Measurements from ENCODE around the gene VPS16. TPM values are rescaled to one million over a fixed set of nuclear protein-coding genes. Genes with fewer than 3 reads are reported as not detected.

Gene VPS16
- polyA plus RNA-seq, 1 donor (not counting 4 experiments of a cell fraction or from before 2014, with no cell fraction given): 22.7 TPM

DNA sequence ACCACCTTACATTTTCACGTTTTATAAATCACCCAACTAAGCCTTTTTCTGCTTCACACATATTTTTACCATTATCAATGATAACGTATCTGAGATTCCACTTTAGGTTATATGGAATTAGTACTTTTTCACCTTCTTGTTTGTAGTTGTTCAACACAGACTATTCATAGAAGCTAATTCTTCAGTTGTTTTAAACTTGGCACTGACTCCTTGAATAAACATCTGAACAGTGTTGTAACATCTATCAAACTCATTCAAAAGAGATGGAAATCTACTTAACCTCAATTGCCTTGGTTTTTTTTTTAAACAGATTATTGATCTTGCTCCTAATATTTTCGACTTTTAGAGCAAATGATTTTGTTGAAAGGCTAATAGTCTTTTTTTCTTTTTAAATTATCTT is 67.0 kb downstream of the VPS16 start:
- Histone ChIP-seq H3K4me2 (ENCODE audit: control insufficient read depth, extremely low read depth, insufficient read depth, low read depth, low read length) (no peak overlapping the region), H3K4me1 (ENCODE audit: control insufficient read depth, extremely low read depth, insufficient read depth, low read length) (no peaks in the 10 kb centered on the region), H3K4me3 (ENCODE audit: control insufficient read depth in 2 of 3, extremely low read depth in 1 of 3, insufficient read depth in 2 of 3, low read depth in 1 of 3, low read length in 3 of 3) (no peak overlapping the region), H3K9me3 (ENCODE audit: control insufficient read depth, low read depth, low read length) (no peaks in the 10 kb centered on the region), H4K20me1 (ENCODE audit: control insufficient read depth, extremely low read depth, insufficient read depth, low read length) (no peaks in the 10 kb centered on the region), H3K9me1 (ENCODE audit: control insufficient read depth, extremely low read depth, insufficient read depth, low read length) (no peaks in the 10 kb centered on the region), H3K9ac (ENCODE audit: control insufficient read depth, extremely low read depth, insufficient read depth, low read length) (no peak overlapping the region), H3K27ac (ENCODE audit: control insufficient read depth, insufficient read depth, low read length) (no peak overlapping the region), H2AFZ (ENCODE audit: control insufficient read depth, low read length) (no peak overlapping the region), H3K27me3 (ENCODE audit: control insufficient read depth, extremely low read depth, insufficient read depth, low read length) (no peaks in the 10 kb centered on the region), H3K36me3 (ENCODE audit: control insufficient read depth in 2 of 2, extremely low read depth in 1 of 2, insufficient read depth in 2 of 2, low read length in 2 of 2) (no peaks in the 10 kb centered on the region), H3K79me2 (ENCODE audit: control insufficient read depth, insufficient read depth, low read length) (peaks cover 11% of the 10 kb centered on the region)
- FAIRE-seq: no peak
- no peak for TF ChIP-seq EZH2 (IDR thresholded peaks at IDR 0.05; ENCODE audit: low read length)
- TF ChIP-seq, protein P1, sequence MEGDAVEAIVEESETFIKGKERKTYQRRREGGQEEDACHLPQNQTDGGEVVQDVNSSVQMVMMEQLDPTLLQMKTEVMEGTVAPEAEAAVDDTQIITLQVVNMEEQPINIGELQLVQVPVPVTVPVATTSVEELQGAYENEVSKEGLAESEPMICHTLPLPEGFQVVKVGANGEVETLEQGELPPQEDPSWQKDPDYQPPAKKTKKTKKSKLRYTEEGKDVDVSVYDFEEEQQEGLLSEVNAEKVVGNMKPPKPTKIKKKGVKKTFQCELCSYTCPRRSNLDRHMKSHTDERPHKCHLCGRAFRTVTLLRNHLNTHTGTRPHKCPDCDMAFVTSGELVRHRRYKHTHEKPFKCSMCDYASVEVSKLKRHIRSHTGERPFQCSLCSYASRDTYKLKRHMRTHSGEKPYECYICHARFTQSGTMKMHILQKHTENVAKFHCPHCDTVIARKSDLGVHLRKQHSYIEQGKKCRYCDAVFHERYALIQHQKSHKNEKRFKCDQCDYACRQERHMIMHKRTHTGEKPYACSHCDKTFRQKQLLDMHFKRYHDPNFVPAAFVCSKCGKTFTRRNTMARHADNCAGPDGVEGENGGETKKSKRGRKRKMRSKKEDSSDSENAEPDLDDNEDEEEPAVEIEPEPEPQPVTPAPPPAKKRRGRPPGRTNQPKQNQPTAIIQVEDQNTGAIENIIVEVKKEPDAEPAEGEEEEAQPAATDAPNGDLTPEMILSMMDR (optimal IDR thresholded peaks at IDR 0.05 in 1 of 3, IDR thresholded peaks at IDR 0.05 in 1 of 3, conservative IDR thresholded peaks at IDR 0.05 in 1 of 3; ENCODE audit: extremely low read depth in 1 of 3, insufficient read depth in 2 of 3, low read length in 3 of 3): no peak
- dilution Hi-C loops (cut with MboI; ENCODE audit: extremely low pct_ligation_motif_present, low sequenced_read_pairs): no loop called here
- no peak for DNase-seq (ENCODE audit: low read depth, low spot score)

DNA sequence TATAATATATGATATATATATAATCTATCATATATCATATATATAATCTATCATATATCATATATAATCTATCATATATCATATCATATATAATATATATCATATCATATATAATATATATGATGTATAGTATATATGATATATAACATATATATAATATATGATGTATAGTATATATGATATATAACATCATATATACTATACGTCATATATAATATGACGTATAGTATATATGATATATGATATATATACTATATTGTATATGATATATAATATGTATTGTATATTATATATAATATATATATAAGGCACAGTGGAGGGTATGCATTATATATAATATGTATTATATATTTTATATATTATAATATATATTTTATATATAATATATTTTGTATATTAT is 69.4 kb downstream of the VPS16 start:
- Histone ChIP-seq H3K27me3 (ENCODE audit: control insufficient read depth, extremely low read depth, insufficient read depth, low read length) (no peaks in the 10 kb centered on the region), H3K4me1 (ENCODE audit: control insufficient read depth, extremely low read depth, insufficient read depth, low read length) (no peaks in the 10 kb centered on the region), H3K4me2 (ENCODE audit: control insufficient read depth, extremely low read depth, insufficient read depth, low read depth, low read length) (no peak overlapping the region), H3K9ac (ENCODE audit: control insufficient read depth, extremely low read depth, insufficient read depth, low read length) (no peak overlapping the region), H2AFZ (ENCODE audit: control insufficient read depth, low read length) (no peak overlapping the region), H3K9me1 (ENCODE audit: control insufficient read depth, extremely low read depth, insufficient read depth, low read length) (no peaks in the 10 kb centered on the region), H3K79me2 (ENCODE audit: control insufficient read depth, insufficient read depth, low read length) (peaks cover 7% of the 10 kb centered on the region), H3K9me3 (ENCODE audit: control insufficient read depth, low read depth, low read length) (no peaks in the 10 kb centered on the region), H4K20me1 (ENCODE audit: control insufficient read depth, extremely low read depth, insufficient read depth, low read length) (no peaks in the 10 kb centered on the region), H3K4me3 (ENCODE audit: control insufficient read depth in 2 of 3, extremely low read depth in 1 of 3, insufficient read depth in 2 of 3, low read depth in 1 of 3, low read length in 3 of 3) (no peak overlapping the region), H3K27ac (ENCODE audit: control insufficient read depth, insufficient read depth, low read length) (no peak overlapping the region), H3K36me3 (ENCODE audit: control insufficient read depth in 2 of 2, extremely low read depth in 1 of 2, insufficient read depth in 2 of 2, low read length in 2 of 2) (no peaks in the 10 kb centered on the region)
- no peak for DNase-seq (ENCODE audit: low read depth, low spot score)
- dilution Hi-C loops (cut with MboI; ENCODE audit: extremely low pct_ligation_motif_present, low sequenced_read_pairs): no loop called here
- TF ChIP-seq, protein P1 (optimal IDR thresholded peaks at IDR 0.05 in 1 of 3, IDR thresholded peaks at IDR 0.05 in 1 of 3, conservative IDR thresholded peaks at IDR 0.05 in 1 of 3; ENCODE audit: extremely low read depth in 1 of 3, insufficient read depth in 2 of 3, low read length in 3 of 3): no peak
- TF ChIP-seq EZH2 (IDR thresholded peaks at IDR 0.05; ENCODE audit: low read length): no peak
- no peak for FAIRE-seq

Data from keratinocyte (primary cell).